ENCODE results near the gene MYF6.
"Not testable (repeated sequence)": the region's sequence is repeated elsewhere in the genome, so short reads cannot be mapped to it uniquely, and the experiment has no call there.

The MYF6 gene

DNA sequence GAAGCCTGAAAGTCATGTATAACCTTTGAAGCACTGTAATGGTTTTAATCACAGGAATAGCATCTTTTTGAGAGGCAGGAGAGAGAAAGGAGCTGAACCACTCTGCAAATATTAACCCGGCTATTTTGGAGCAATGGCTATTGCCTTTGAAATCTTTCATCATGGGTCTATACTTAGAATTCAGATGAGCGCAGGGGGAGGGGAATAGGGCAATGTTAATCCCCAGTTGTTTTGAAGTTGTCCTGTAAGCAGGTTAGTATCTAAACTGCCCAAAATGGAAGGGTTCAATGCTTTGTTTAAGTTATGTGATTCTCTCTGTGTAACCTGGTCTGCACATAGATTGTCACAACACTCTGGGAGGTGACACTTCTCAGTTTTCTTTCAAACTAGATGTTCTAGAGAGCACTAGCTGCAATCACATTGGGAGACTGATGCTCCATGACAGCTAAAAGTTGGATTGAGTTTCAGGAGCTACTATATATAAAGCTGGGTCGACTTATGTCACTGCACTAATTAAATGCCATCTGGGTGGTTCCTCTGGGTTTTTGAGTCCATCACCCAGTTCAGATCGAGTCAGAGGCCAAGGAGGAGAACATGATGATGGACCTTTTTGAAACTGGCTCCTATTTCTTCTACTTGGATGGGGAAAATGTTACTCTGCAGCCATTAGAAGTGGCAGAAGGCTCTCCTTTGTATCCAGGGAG is at the start of gene MYF6:
Gene MYF6, plus strand, starts transcription at position 509 of the 704 bp plus-strand sequence. Its CDS starts 86 bp downstream, at position 595.
- Histone ChIP-seq H3K27me3 (peaks cover 0 to 21% of the 10 kb centered on the region in 2 donors), H3K27ac (no peak within 1 kb of the TSS), H3K9me3 (no peaks in the 10 kb centered on the region), H3K4me3 (no peak within 1 kb of the TSS), H3K4me1 (no peaks in the 10 kb centered on the region), H3K36me3 (no peaks in the 10 kb centered on the region)
- intact Hi-C loops (cut with DNase I; ENCODE audit: low total_unique reads): no loop called here
- DNase-seq: no peak
- TF ChIP-seq, protein P1, sequence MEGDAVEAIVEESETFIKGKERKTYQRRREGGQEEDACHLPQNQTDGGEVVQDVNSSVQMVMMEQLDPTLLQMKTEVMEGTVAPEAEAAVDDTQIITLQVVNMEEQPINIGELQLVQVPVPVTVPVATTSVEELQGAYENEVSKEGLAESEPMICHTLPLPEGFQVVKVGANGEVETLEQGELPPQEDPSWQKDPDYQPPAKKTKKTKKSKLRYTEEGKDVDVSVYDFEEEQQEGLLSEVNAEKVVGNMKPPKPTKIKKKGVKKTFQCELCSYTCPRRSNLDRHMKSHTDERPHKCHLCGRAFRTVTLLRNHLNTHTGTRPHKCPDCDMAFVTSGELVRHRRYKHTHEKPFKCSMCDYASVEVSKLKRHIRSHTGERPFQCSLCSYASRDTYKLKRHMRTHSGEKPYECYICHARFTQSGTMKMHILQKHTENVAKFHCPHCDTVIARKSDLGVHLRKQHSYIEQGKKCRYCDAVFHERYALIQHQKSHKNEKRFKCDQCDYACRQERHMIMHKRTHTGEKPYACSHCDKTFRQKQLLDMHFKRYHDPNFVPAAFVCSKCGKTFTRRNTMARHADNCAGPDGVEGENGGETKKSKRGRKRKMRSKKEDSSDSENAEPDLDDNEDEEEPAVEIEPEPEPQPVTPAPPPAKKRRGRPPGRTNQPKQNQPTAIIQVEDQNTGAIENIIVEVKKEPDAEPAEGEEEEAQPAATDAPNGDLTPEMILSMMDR (IDR thresholded peaks at IDR 0.05): no peak

DNA sequence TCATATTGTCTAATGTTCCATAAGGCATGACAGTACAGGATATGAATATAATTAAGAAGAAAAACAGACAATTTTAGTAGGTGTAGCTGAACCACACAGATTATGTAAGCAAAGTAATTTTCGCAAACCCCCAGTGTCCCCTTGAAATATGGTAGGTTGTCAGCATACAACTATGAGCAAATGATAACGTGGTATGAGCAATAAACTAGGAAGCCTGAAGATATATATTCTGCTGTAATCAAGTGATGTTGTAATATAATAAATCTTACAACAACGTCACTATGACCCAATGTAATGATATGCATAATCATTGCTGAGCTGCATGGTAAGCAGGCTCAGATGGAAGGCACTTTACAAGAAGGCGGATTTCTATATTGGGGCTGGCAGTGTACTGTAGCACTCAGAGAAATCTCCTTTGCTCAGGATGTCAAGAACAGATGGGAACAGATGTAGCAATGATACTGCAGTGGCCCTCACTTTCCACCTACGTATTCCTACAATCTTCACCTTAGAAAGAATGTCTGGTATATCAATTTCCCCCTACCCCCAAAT is 47.8 kb upstream of the MYF6 start:
- no peak for DNase-seq
- Histone ChIP-seq H3K27ac (no peak overlapping the region), H3K9me3 (no peaks in the 10 kb centered on the region), H3K4me1 (no peaks in the 10 kb centered on the region), H3K36me3 (no peaks in the 10 kb centered on the region), H3K4me3 (no peak overlapping the region), H3K27me3 (no peaks in the 10 kb centered on the region)
- TF ChIP-seq, protein P1 (IDR thresholded peaks at IDR 0.05): no peak
- intact Hi-C loops (cut with DNase I; ENCODE audit: low total_unique reads): no loop called here

DNA sequence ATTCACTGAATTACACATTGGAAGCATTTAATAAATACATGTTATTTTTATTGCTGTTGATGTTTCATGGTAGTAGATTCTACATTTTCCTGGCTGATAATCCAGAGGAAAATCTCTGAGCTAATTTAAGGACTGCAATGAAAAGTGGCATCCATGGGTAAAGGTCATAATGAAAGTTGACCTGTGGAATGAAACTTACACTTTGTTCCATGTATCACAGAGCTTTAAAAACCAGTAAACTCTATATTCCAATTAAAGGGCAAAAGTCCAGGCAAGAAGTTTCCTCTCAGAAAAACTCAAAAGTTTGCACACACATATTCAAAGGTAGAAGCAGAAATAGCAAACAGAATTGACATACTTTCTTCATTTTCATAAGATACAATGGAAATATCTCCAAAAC is 44.8 kb upstream of the MYF6 start:
- DNase-seq: no peak
- Histone ChIP-seq H3K27me3 (no peaks in the 10 kb centered on the region), H3K36me3 (no peaks in the 10 kb centered on the region), H3K9me3 (no peaks in the 10 kb centered on the region), H3K27ac (no peak overlapping the region), H3K4me3 (no peak overlapping the region), H3K4me1 (no peaks in the 10 kb centered on the region)
- intact Hi-C loops (cut with DNase I; ENCODE audit: low total_unique reads): no loop called here
- TF ChIP-seq, protein P1 (IDR thresholded peaks at IDR 0.05): no peak

DNA sequence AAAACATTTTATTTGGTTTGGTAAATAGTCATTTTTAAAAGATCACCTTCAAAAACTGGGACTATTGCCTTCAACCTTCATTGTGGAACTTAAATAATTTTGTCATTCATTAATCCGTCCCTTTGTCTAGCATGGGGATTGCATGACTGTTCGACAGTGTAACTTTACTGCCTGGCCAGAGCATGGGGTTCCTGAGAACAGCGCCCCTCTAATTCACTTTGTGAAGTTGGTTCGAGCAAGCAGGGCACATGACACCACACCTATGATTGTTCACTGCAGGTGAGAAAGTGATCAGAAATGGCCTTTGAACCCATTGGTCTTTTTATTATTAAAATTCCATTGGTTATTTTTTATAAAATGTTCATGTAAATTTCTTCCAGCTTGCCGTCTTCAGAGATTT is 37.2 kb upstream of the MYF6 start:
- Histone ChIP-seq H3K9me3 (no peaks in the 10 kb centered on the region), H3K4me1 (no peaks in the 10 kb centered on the region), H3K4me3 (no peak overlapping the region), H3K27me3 (no peaks in the 10 kb centered on the region), H3K36me3 (no peaks in the 10 kb centered on the region), H3K27ac (no peak overlapping the region)
- intact Hi-C loops (cut with DNase I; ENCODE audit: low total_unique reads): no loop called here
- no peak for DNase-seq
- TF ChIP-seq, protein P1 (IDR thresholded peaks at IDR 0.05): no peak

DNA sequence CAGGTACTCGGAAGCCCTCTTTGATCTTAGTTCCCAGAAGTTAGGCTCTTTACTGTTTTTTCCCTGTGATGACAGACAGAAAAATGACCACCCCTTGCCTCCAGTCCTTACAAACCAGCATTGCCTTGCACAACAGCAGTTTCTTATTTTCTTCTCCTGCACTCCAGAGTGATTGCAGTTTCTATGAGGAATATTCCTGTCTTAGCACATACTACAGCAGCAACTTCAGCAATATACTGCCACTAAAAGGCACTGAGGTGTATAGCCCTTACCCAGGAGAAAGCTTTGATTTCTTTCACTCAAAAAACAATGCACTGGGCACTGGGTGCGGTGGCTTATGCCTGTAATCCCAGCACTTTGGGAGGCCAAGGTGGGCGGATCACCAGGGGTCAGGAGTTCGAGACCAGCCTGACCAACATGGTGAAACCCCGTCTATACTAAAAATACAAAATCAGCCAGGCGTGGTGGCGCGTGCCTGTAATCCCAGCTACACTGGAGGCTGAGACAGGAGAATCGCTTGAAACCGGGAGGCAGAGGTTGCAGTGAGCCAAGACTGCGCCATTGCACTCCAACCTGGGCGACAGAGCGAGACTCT is 31.3 kb upstream of the MYF6 start:
- H3K9me3 ChIP-seq; H3K27ac ChIP-seq; intact Hi-C loops (cut with DNase I; ENCODE audit: low total_unique reads); DNase-seq; H3K36me3 ChIP-seq; H3K27me3 ChIP-seq; H3K4me1 ChIP-seq; H3K4me3 ChIP-seq: not testable (repeated sequence)

DNA sequence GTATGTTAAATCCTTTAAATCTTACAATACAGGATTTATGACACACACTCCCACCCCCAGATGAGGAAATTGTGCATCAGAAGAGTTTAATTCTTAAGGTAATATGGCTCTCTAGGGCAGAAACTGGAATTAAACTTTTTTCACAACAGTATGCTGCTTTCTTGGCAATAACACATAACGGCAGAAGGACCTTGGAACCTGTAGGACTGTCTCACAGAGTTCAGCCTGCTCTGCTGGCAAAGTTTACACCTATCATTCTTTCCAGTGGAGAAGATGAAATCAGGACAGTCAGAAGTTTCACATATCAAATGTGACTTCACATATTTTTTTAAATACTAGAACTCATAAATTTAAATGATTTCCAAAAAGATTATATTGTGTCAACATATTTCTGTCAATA is 30.6 kb upstream of the MYF6 start:
- Histone ChIP-seq H3K9me3 (no peaks in the 10 kb centered on the region), H3K4me1 (no peaks in the 10 kb centered on the region), H3K36me3 (no peaks in the 10 kb centered on the region), H3K27me3 (no peaks in the 10 kb centered on the region), H3K27ac (no peak overlapping the region), H3K4me3 (no peak overlapping the region)
- no peak for DNase-seq
- TF ChIP-seq, protein P1 (IDR thresholded peaks at IDR 0.05): no peak
- intact Hi-C loops (cut with DNase I; ENCODE audit: low total_unique reads): no loop called here

Measured in tibial artery (tissue), 4 donors.